Measurements from ENCODE around the gene MYZAP. TPM values are rescaled to one million over a fixed set of nuclear protein-coding genes. Genes with fewer than 3 reads are reported as not detected.

The MYZAP gene
- total and polyA plus RNA-seq, 2 of the 13 experiments (the other 11 are each of a cell fraction or from before 2014, with no cell fraction given) = not detected

DNA sequence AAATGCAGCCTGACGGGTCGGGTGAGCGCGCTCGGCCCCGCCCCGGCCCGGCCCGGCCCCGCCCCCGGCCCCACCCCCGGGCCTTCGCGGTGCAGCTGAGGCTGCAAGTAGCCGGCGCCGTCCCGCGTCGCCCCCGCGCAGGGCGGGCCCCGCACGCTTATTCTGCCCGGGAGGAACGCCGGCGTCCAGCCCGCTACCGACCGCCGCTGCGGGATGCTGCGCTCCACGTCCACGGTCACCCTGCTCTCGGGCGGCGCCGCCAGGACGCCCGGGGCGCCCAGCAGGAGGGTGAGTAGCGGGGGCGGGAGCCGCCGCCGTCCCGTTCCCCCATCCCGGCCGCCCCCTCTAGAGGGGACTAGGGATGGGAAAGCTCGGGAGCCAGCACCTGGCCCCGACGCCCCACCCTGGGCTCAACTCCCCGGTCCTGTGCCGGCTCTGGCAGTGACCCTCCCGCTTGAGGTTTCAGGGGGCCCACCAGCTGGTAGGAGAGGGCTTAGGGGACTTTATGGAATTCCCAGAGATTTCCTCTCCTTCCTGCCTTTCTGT is at the start of gene MYZAP (continued):
- TF ChIP-seq, protein P1, sequence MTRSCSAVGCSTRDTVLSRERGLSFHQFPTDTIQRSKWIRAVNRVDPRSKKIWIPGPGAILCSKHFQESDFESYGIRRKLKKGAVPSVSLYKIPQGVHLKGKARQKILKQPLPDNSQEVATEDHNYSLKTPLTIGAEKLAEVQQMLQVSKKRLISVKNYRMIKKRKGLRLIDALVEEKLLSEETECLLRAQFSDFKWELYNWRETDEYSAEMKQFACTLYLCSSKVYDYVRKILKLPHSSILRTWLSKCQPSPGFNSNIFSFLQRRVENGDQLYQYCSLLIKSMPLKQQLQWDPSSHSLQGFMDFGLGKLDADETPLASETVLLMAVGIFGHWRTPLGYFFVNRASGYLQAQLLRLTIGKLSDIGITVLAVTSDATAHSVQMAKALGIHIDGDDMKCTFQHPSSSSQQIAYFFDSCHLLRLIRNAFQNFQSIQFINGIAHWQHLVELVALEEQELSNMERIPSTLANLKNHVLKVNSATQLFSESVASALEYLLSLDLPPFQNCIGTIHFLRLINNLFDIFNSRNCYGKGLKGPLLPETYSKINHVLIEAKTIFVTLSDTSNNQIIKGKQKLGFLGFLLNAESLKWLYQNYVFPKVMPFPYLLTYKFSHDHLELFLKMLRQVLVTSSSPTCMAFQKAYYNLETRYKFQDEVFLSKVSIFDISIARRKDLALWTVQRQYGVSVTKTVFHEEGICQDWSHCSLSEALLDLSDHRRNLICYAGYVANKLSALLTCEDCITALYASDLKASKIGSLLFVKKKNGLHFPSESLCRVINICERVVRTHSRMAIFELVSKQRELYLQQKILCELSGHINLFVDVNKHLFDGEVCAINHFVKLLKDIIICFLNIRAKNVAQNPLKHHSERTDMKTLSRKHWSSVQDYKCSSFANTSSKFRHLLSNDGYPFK (CRISPR knock-in tag; IDR thresholded peaks at IDR 0.05; ENCODE audit: borderline replicate concordance) = no peak

DNA sequence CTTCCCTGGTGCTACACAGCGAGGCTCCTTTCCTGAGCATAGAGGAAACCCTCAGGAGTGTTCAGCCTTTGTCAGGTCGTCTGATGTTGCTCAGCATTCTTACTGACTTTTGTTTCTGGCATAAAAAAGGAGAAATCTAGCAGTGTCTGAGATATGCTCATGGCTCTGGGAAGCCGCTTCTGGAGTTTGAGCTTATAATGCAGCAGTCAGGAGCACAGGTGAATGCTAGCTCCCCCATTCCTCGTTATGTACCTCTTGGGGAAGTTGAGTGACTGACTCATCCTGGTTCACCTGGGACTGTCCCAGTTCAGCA is 49.2 kb upstream of the MYZAP start:
- no peaks in the 10 kb centered on the region for H3K9me3 ChIP-seq (ENCODE audit: low read length)
- no peak for FAIRE-seq
- no peaks in the 10 kb centered on the region for H4K20me1 ChIP-seq (ENCODE audit: insufficient read depth, low read length)
- no peak overlapping the region for H3K9ac ChIP-seq (ENCODE audit: insufficient read depth, low read depth, low read length)
- peaks cover 14% of the 10 kb centered on the region for H3K4me1 ChIP-seq (ENCODE audit: insufficient read depth, low read length)
- no peaks in the 10 kb centered on the region for H3K27me3 ChIP-seq (ENCODE audit: control insufficient read depth in 1 of 2, insufficient read depth in 2 of 2, low read length in 2 of 2)
- intact Hi-C loops (cut with micrococcal nuclease; ENCODE audit: unreplicated experiment) = loop anchor here (1.0 kb wide), 1 partner anchor 202 kb away; no protein-coding TSS in a partner anchor
- no TSS peak for BruUV-seq (replicated peaks)
- no peak for DNase-seq (ENCODE audit: low spot score)
- H3K79me2 ChIP-seq (ENCODE audit: insufficient read depth, low read length) = no peaks in the 10 kb centered on the region
- POLR2A ChIA-PET = no interaction called here
- TF ChIP-seq ATF7 (IDR thresholded peaks at IDR 0.05) (no peak), ATF7 (CRISPR knock-in tag; IDR thresholded peaks at IDR 0.05) (no peak), SSRP1 (CRISPR knock-in tag; IDR thresholded peaks at IDR 0.05) (no peak), MAFG (CRISPR knock-in tag; IDR thresholded peaks at IDR 0.05) (no peak), MED13 (CRISPR knock-in tag; IDR thresholded peaks at IDR 0.05) (no peak), ZIK1 (CRISPR knock-in tag; IDR thresholded peaks at IDR 0.05; ENCODE audit: borderline replicate concordance, low read depth) (no peak), ZNF234 (CRISPR knock-in tag; conservative IDR thresholded peaks at IDR 0.05) (no peak), PITX1 (CRISPR knock-in tag; IDR thresholded peaks at IDR 0.05) (no peak), ZNF614 (CRISPR knock-in tag; IDR thresholded peaks at IDR 0.05; ENCODE audit: borderline replicate concordance) (no peak), YEATS2 (CRISPR knock-in tag; IDR thresholded peaks at IDR 0.05; ENCODE audit: borderline replicate concordance) (no peak), RBFOX2 (IDR thresholded peaks at IDR 0.05; ENCODE audit: low read depth, low read length) (no peak), FOXC1 (CRISPR knock-in tag; IDR thresholded peaks at IDR 0.05; ENCODE audit: borderline replicate concordance) (no peak), ADNP (CRISPR knock-in tag; IDR thresholded peaks at IDR 0.05) (no peak), KAT7 (CRISPR knock-in tag; IDR thresholded peaks at IDR 0.05; ENCODE audit: borderline replicate concordance) (no peak), ZNF546 (CRISPR knock-in tag; conservative IDR thresholded peaks at IDR 0.05) (no peak)
- TF ChIP-seq, protein P2, sequence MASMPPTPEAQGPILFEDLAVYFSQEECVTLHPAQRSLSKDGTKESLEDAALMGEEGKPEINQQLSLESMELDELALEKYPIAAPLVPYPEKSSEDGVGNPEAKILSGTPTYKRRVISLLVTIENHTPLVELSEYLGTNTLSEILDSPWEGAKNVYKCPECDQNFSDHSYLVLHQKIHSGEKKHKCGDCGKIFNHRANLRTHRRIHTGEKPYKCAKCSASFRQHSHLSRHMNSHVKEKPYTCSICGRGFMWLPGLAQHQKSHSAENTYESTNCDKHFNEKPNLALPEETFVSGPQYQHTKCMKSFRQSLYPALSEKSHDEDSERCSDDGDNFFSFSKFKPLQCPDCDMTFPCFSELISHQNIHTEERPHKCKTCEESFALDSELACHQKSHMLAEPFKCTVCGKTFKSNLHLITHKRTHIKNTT (CRISPR knock-in tag; IDR thresholded peaks at IDR 0.05) = no peak
- TF ChIP-seq, protein P3, sequence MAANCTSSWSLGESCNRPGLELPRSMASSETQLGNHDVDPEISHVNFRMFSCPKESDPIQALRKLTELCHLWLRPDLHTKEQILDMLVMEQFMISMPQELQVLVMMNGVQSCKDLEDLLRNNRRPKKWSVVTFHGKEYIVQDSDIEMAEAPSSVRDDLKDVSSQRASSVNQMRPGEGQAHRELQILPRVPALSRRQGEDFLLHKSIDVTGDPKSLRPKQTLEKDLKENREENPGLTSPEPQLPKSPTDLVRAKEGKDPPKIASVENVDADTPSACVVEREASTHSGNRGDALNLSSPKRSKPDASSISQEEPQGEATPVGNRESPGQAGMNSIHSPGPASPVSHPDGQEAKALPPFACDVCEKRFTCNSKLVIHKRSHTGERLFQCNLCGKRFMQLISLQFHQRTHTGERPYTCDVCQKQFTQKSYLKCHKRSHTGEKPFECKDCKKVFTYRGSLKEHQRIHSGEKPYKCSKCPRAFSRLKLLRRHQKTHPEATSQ (CRISPR knock-in tag; IDR thresholded peaks at IDR 0.05; ENCODE audit: borderline replicate concordance) = no peak
- 47% methylated on average over 3 of the region's 4 CpGs for WGBS (ENCODE audit: low lambda C conversion rate)
- no peak for ATAC-seq
- H3K27ac ChIP-seq (ENCODE audit: extremely low read length, insufficient read depth, low read length) = no peak overlapping the region
- in situ Hi-C loops (cut with HindIII; ENCODE audit: extremely low pct_ligation_motif_present, low pct_unique_long_range_greater_than_20kb) = loop anchor here (5.0 to 25.0 kb wide), 4 partner anchors 200 to 1055 kb away; no protein-coding TSS in a partner anchor
- H3K36me3 ChIP-seq (replicated peaks in 1 of 2; ENCODE audit: control insufficient read depth in 1 of 2, insufficient read depth in 2 of 2, low read length in 2 of 2) = peaks cover 4 to 23% of the 10 kb centered on the region in 2 experiments; a peak in 4 of 5 replicates
- no peak overlapping the region for H2AFZ ChIP-seq (ENCODE audit: low read length)
- H3K4me2 ChIP-seq (ENCODE audit: low read depth, low read length) = no peak overlapping the region
- CTCF ChIA-PET (ENCODE audit: low intra/inter-chr PET ratio, low total read pairs) = interaction anchor here (1.9 kb wide), 1 partner anchor 202 kb away, joined by 21 read pairs; no protein-coding TSS in a partner anchor
- no peak overlapping the region for H3K4me3 ChIP-seq (replicated peaks in 1 of 3; ENCODE audit: insufficient read depth in 1 of 3, low read depth in 2 of 3, low read length in 3 of 3)
